ENCODE data around the gene PTPN2. TPM values are rescaled to one million over a fixed set of nuclear protein-coding genes. Genes with fewer than 3 reads are reported as not detected.
A peak's percentile ranks its signal among the peaks of the same experiment; 100 is the strongest.

The PTPN2 gene
- total and polyA plus RNA-seq, 7 experiments from 2014 or later, result 55.8 to 92.2 (median 76.2) TPM

DNA sequence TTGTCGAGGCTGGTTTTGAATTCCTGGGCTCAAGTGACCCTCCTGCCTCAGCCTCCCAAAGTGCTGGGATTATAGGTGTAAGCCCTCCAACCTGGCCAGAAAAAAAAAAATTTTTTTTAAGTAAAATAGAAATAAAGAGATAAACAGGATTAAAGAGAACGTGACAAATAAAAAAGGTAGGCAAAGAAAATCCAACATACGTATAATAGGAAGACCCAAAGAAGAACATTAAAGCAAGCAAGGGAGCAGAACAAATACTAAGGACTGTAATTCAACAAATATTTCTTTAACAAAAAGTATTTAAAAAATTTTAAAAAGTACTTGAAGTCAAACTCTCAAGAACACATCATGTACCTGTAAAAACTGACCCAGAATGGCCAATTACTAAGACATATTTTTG is 56.4 kb downstream of the PTPN2 start:
- no peaks in the 10 kb centered on the region for H3K4me1 ChIP-seq (ENCODE audit: control insufficient read depth in 2 of 2, insufficient read depth in 2 of 2, low read length in 2 of 2)
- H3K4me3 ChIP-seq (ENCODE audit: low read length), result no peak overlapping the region
- H3K27me3 ChIP-seq (ENCODE audit: control insufficient read depth in 2 of 2, insufficient read depth in 2 of 2, low read length in 2 of 2), result no peaks in the 10 kb centered on the region
- intact Hi-C loops (cut with micrococcal nuclease), result no loop called here
- DNase-seq (no peak), ATAC-seq (no peak)
- no peak overlapping the region for H3K27ac Mint-ChIP-seq
- peaks cover 0 to 20% (median 5%) of the 10 kb centered on the region in 11 donors for H3K9me3 Mint-ChIP-seq
- no peak overlapping the region for H3K27ac ChIP-seq (ENCODE audit: low read depth, low read length)
- no peaks in the 10 kb centered on the region for H3K9me3 ChIP-seq (ENCODE audit: control insufficient read depth in 2 of 3, low read length in 3 of 3)
- H3K4me1 Mint-ChIP-seq, result peaks cover 0 to 31% (median 4%) of the 10 kb centered on the region in 7 donors
- H3K27me3 Mint-ChIP-seq, result no peaks in the 10 kb centered on the region
- H3K36me3 Mint-ChIP-seq, result peaks cover 7 to 73% (median 60%) of the 10 kb centered on the region in 5 donors
- H3K36me3 ChIP-seq (ENCODE audit: control insufficient read depth in 2 of 3, insufficient read depth in 3 of 3, low read length in 3 of 3), result peaks cover 0 to 59% (median 3%) of the 10 kb centered on the region in 3 experiments
- no peak overlapping the region for H3K4me3 Mint-ChIP-seq
- ChIA-PET CTCF (no interaction called here), POLR2A (no interaction called here)

GRCh38 chr18:12825230-12825629 is 58.8 kb downstream of the PTPN2 start:
- Histone ChIP-seq H3K36me3 (ENCODE audit: control insufficient read depth in 2 of 3, insufficient read depth in 3 of 3, low read length in 3 of 3) (peaks cover 0 to 56% (median 3%) of the 10 kb centered on the region in 3 experiments), H3K27ac (ENCODE audit: low read depth, low read length) (no peak overlapping the region), H3K4me3 (ENCODE audit: low read length) (no peak overlapping the region), H3K27me3 (ENCODE audit: control insufficient read depth in 2 of 2, insufficient read depth in 2 of 2, low read length in 2 of 2) (no peaks in the 10 kb centered on the region), H3K4me1 (ENCODE audit: control insufficient read depth in 2 of 2, insufficient read depth in 2 of 2, low read length in 2 of 2) (no peaks in the 10 kb centered on the region), H3K9me3 (ENCODE audit: control insufficient read depth in 2 of 3, low read length in 3 of 3) (no peaks in the 10 kb centered on the region)
- intact Hi-C loops (cut with micrococcal nuclease), result no loop called here
- no peak overlapping the region for H3K27ac Mint-ChIP-seq
- POLR2A ChIA-PET, result interaction anchor here (1.1 kb wide), 1 partner anchor 8 kb away, joined by 3 read pairs; no protein-coding TSS in a partner anchor
- peaks cover 9 to 70% (median 46%) of the 10 kb centered on the region in 5 donors for H3K36me3 Mint-ChIP-seq
- H3K4me3 Mint-ChIP-seq, result no peak overlapping the region
- peaks cover 0 to 34% (median 4%) of the 10 kb centered on the region in 7 donors for H3K4me1 Mint-ChIP-seq
- DNase-seq, result no peak
- CTCF ChIA-PET, result no interaction called here
- peaks cover 0 to 20% (median 5%) of the 10 kb centered on the region in 11 donors for H3K9me3 Mint-ChIP-seq
- H3K27me3 Mint-ChIP-seq, result no peaks in the 10 kb centered on the region
- ATAC-seq, result no peak

- Mint-ChIP-seq H3K4me1 (peaks cover 0 to 41% (median 4%) of the 10 kb centered on the region in 7 donors), H3K36me3 (peaks cover 9 to 58% (median 47%) of the 10 kb centered on the region in 5 donors), H3K4me3 (no peak overlapping the region), H3K27me3 (no peaks in the 10 kb centered on the region), H3K9me3 (peaks cover 0 to 13% (median 5%) of the 10 kb centered on the region in 11 donors), H3K27ac (no peak overlapping the region)
- CTCF ChIA-PET, result no interaction called here
- no peak for ATAC-seq
- H3K27ac ChIP-seq (ENCODE audit: low read depth, low read length), result no peak overlapping the region
- intact Hi-C loops (cut with micrococcal nuclease), result no loop called here
- H3K27me3 ChIP-seq (ENCODE audit: control insufficient read depth in 2 of 2, insufficient read depth in 2 of 2, low read length in 2 of 2), result no peaks in the 10 kb centered on the region
- POLR2A ChIA-PET, result interaction anchor here (1.1 kb wide), 1 partner anchor 61 kb away, joined by 3 read pairs; the partner anchor contains the start of gene PTPN2
- H3K4me3 ChIP-seq (ENCODE audit: low read length), result no peak overlapping the region
- no peak for DNase-seq
- no peaks in the 10 kb centered on the region for H3K9me3 ChIP-seq (ENCODE audit: control insufficient read depth in 2 of 3, low read length in 3 of 3)
- no peaks in the 10 kb centered on the region for H3K4me1 ChIP-seq (ENCODE audit: control insufficient read depth in 2 of 2, insufficient read depth in 2 of 2, low read length in 2 of 2)
- peaks cover 0 to 46% (median 3%) of the 10 kb centered on the region in 3 experiments for H3K36me3 ChIP-seq (ENCODE audit: control insufficient read depth in 2 of 3, insufficient read depth in 3 of 3, low read length in 3 of 3)
Observed at GRCh38 chr18:12823892-12824291, 60.1 kb downstream of the PTPN2 start.

DNA sequence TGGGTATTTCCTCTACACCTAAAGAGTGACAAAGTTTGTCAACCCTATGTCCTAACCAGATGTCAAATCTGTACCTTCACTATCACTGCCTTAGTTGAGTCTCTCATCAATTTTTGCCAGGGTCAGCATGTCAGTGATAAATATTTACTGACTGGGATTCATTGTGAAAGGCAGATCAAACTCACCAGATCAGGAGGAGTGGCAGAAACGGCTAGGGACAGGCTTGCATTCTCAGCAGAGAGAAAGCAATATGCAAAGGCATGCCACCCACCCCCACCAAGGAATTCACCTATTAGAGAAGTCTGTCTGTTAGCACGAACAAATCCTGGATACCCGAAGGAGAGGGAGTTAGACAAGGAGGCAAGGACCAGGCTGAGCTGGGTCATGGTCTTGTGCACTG is 62.6 kb downstream of the PTPN2 start:
- Histone ChIP-seq H3K27ac (ENCODE audit: low read depth, low read length) (no peak overlapping the region), H3K36me3 (ENCODE audit: control insufficient read depth in 2 of 3, insufficient read depth in 3 of 3, low read length in 3 of 3) (peaks cover 0 to 33% (median under 1%) of the 10 kb centered on the region in 3 experiments), H3K4me3 (ENCODE audit: low read length) (no peak overlapping the region), H3K4me1 (ENCODE audit: control insufficient read depth in 2 of 2, insufficient read depth in 2 of 2, low read length in 2 of 2) (no peaks in the 10 kb centered on the region), H3K27me3 (ENCODE audit: control insufficient read depth in 2 of 2, insufficient read depth in 2 of 2, low read length in 2 of 2) (no peaks in the 10 kb centered on the region), H3K9me3 (ENCODE audit: control insufficient read depth in 2 of 3, low read length in 3 of 3) (no peaks in the 10 kb centered on the region)
- DNase-seq (no peak), ATAC-seq (no peak)
- CTCF ChIA-PET, result no interaction called here
- Mint-ChIP-seq H3K4me3 (no peak overlapping the region), H3K9me3 (no peaks in the 10 kb centered on the region), H3K27me3 (no peaks in the 10 kb centered on the region), H3K27ac (peak overlapping the region in 1 of 9 donors; percentile 65), H3K4me1 (peaks cover 0 to 34% (median under 1%) of the 10 kb centered on the region in 7 donors), H3K36me3 (peaks cover 9 to 55% (median 46%) of the 10 kb centered on the region in 5 donors)
- intact Hi-C loops (cut with micrococcal nuclease), result no loop called here
- POLR2A ChIA-PET, result no interaction called here

DNA sequence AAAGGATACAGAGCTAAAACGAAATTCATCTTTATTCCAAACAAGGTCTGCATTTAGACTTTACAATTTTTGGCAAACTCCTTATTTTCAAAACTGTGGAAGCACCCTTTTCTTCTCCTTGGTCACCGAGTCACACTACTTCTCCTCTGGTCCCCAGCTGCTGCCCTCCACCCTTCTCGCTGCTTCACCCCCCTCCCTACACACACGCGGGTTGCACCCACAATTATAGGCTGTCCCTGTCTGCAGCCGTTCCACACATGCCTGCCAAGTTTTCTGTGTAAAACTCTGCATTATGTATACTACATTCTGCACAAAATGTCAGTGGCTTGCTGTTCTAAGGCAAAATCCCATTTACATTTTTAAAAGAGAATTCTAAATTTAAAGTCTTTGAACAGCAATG is 63.5 kb downstream of the PTPN2 start:
- CTCF ChIA-PET, result no interaction called here
- H3K4me3 Mint-ChIP-seq, result no peak overlapping the region
- Histone ChIP-seq H3K27ac (ENCODE audit: low read depth, low read length) (no peak overlapping the region), H3K4me1 (ENCODE audit: control insufficient read depth in 2 of 2, insufficient read depth in 2 of 2, low read length in 2 of 2) (no peaks in the 10 kb centered on the region), H3K4me3 (ENCODE audit: low read length) (no peak overlapping the region), H3K36me3 (ENCODE audit: control insufficient read depth in 2 of 3, insufficient read depth in 3 of 3, low read length in 3 of 3) (peaks cover 0 to 39% (median 4%) of the 10 kb centered on the region in 3 experiments), H3K27me3 (ENCODE audit: control insufficient read depth in 2 of 2, insufficient read depth in 2 of 2, low read length in 2 of 2) (no peaks in the 10 kb centered on the region), H3K9me3 (ENCODE audit: control insufficient read depth in 2 of 3, low read length in 3 of 3) (no peaks in the 10 kb centered on the region)
- intact Hi-C loops (cut with micrococcal nuclease), result no loop called here
- no peaks in the 10 kb centered on the region for H3K27me3 Mint-ChIP-seq
- ATAC-seq, result no peak
- H3K9me3 Mint-ChIP-seq, result no peaks in the 10 kb centered on the region
- peak overlapping the region in 5 of 9 donors; percentile 24 to 65 (median 33) for H3K27ac Mint-ChIP-seq
- POLR2A ChIA-PET, result no interaction called here
- DNase-seq, result no peak
- peaks cover 0 to 36% (median 4%) of the 10 kb centered on the region in 7 donors for H3K4me1 Mint-ChIP-seq
- H3K36me3 Mint-ChIP-seq, result peaks cover 18 to 62% (median 49%) of the 10 kb centered on the region in 5 donors

GRCh38 chr18:12819841-12820240 is 64.2 kb downstream of the PTPN2 start:
- intact Hi-C loops (cut with micrococcal nuclease), result loop anchor here in 1 of 2 donors (1.0 kb wide), 1 partner anchor 19 kb away; no protein-coding TSS in a partner anchor
- no peaks in the 10 kb centered on the region for H3K9me3 Mint-ChIP-seq
- H3K4me3 ChIP-seq (ENCODE audit: low read length), result no peak overlapping the region
- no peaks in the 10 kb centered on the region for H3K4me1 ChIP-seq (ENCODE audit: control insufficient read depth in 2 of 2, insufficient read depth in 2 of 2, low read length in 2 of 2)
- H3K27ac Mint-ChIP-seq, result peak overlapping the region in 2 of 9 donors; percentile 44 to 65
- no peak for DNase-seq
- H3K27me3 ChIP-seq (ENCODE audit: control insufficient read depth in 2 of 2, insufficient read depth in 2 of 2, low read length in 2 of 2), result no peaks in the 10 kb centered on the region
- no peak overlapping the region for H3K27ac ChIP-seq (ENCODE audit: low read depth, low read length)
- peaks cover 0 to 36% (median 4%) of the 10 kb centered on the region in 7 donors for H3K4me1 Mint-ChIP-seq
- no peaks in the 10 kb centered on the region for H3K9me3 ChIP-seq (ENCODE audit: control insufficient read depth in 2 of 3, low read length in 3 of 3)
- ChIA-PET CTCF (no interaction called here), POLR2A (interaction anchor here (0.7 kb wide), 1 partner anchor 60 kb away, joined by 3 read pairs; no protein-coding TSS in a partner anchor)
- no peak for ATAC-seq
- peaks cover 0 to 32% (median 4%) of the 10 kb centered on the region in 3 experiments for H3K36me3 ChIP-seq (ENCODE audit: control insufficient read depth in 2 of 3, insufficient read depth in 3 of 3, low read length in 3 of 3)
- no peak overlapping the region for H3K4me3 Mint-ChIP-seq
- no peaks in the 10 kb centered on the region for H3K27me3 Mint-ChIP-seq
- peaks cover 18 to 58% (median 43%) of the 10 kb centered on the region in 5 donors for H3K36me3 Mint-ChIP-seq

- ChIA-PET POLR2A (interaction anchor here (0.7 kb wide), 1 partner anchor 59 kb away, joined by 3 read pairs; no protein-coding TSS in a partner anchor), CTCF (no interaction called here)
- H3K27me3 ChIP-seq (ENCODE audit: control insufficient read depth in 2 of 2, insufficient read depth in 2 of 2, low read length in 2 of 2), result no peaks in the 10 kb centered on the region
- ATAC-seq (no peak), DNase-seq (no peak)
- no peak overlapping the region for H3K4me3 ChIP-seq (ENCODE audit: low read length)
- peak overlapping the region in 4 of 9 donors; percentile 14 to 56 (median 32) for H3K27ac Mint-ChIP-seq
- H3K27ac ChIP-seq (ENCODE audit: low read depth, low read length), result no peak overlapping the region
- H3K4me1 ChIP-seq (ENCODE audit: control insufficient read depth in 2 of 2, insufficient read depth in 2 of 2, low read length in 2 of 2), result no peaks in the 10 kb centered on the region
- peaks cover 0 to 33% (median 4%) of the 10 kb centered on the region in 3 experiments for H3K36me3 ChIP-seq (ENCODE audit: control insufficient read depth in 2 of 3, insufficient read depth in 3 of 3, low read length in 3 of 3)
- no peaks in the 10 kb centered on the region for H3K9me3 ChIP-seq (ENCODE audit: control insufficient read depth in 2 of 3, low read length in 3 of 3)
- no peaks in the 10 kb centered on the region for H3K27me3 Mint-ChIP-seq
- H3K9me3 Mint-ChIP-seq, result no peaks in the 10 kb centered on the region
- H3K36me3 Mint-ChIP-seq, result peaks cover 18 to 59% (median 44%) of the 10 kb centered on the region in 5 donors
- H3K4me3 Mint-ChIP-seq, result peak overlapping the region in 1 of 10 donors; percentile 13
- intact Hi-C loops (cut with micrococcal nuclease), result loop anchor here in 1 of 2 donors (1.0 kb wide), 1 partner anchor 20 kb away; no protein-coding TSS in a partner anchor
- peaks cover 0 to 36% (median 4%) of the 10 kb centered on the region in 7 donors for H3K4me1 Mint-ChIP-seq
Observed at GRCh38 chr18:12819322-12819721, 64.7 kb downstream of the PTPN2 start.

Measured in naive thymus-derived CD4-positive, alpha-beta T cell (primary cell).